GM12874 (cell line): Measurements from ENCODE around the gene PREX1.

Experiments
- TF ChIP-seq, protein P1 (sequence below): IDR thresholded peaks from 2 replicates; pipeline ENCODE4 v1.5.1; 2011; ENCODE audit warnings: low read depth, mild to moderate bottlenecking, control low read depth, low read length, moderate library complexity; ENCODE audit not compliant: insufficient read depth

The PREX1 gene

GRCh38 chr20:48721324-48722001 lies 106.3 kb downstream of the PREX1 start:
- TF ChIP-seq, protein P1, sequence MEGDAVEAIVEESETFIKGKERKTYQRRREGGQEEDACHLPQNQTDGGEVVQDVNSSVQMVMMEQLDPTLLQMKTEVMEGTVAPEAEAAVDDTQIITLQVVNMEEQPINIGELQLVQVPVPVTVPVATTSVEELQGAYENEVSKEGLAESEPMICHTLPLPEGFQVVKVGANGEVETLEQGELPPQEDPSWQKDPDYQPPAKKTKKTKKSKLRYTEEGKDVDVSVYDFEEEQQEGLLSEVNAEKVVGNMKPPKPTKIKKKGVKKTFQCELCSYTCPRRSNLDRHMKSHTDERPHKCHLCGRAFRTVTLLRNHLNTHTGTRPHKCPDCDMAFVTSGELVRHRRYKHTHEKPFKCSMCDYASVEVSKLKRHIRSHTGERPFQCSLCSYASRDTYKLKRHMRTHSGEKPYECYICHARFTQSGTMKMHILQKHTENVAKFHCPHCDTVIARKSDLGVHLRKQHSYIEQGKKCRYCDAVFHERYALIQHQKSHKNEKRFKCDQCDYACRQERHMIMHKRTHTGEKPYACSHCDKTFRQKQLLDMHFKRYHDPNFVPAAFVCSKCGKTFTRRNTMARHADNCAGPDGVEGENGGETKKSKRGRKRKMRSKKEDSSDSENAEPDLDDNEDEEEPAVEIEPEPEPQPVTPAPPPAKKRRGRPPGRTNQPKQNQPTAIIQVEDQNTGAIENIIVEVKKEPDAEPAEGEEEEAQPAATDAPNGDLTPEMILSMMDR = no peak

- TF ChIP-seq, protein P1 = no peak
Measured at GRCh38 chr20:48720256-48720985, 107.4 kb downstream of the PREX1 start.

DNA sequence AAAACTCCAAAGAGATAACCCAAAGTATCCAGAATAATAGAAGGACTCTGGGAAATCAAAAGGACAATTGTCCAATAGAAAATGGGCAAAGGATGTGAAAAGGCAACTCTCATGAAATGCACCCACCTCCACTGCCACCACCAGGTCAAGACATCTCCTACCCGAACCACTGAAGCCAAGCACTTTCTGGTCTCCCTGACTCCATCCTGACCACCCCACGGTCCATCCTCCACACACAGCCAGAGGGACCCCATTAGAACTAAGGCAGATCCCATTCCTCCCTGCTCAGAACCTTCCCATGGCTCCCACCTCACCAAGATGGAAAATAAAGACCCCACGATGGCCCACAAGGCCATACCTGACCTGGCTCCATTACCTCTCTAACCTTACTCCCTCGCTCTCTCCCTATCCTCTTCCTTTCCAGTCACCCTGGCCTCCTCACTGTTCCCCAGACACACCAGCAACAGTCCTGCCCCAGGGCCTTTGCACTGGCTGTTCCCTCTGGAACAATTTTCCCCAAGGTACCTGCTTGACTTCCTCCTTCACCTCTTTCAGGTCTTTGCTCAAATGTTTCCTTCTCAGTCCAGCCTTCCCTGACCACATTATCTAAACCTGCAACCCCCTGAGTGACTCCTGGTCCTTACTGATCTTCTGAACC lies 108.1 kb downstream of the PREX1 start:
- TF ChIP-seq, protein P1 = no peak

DNA sequence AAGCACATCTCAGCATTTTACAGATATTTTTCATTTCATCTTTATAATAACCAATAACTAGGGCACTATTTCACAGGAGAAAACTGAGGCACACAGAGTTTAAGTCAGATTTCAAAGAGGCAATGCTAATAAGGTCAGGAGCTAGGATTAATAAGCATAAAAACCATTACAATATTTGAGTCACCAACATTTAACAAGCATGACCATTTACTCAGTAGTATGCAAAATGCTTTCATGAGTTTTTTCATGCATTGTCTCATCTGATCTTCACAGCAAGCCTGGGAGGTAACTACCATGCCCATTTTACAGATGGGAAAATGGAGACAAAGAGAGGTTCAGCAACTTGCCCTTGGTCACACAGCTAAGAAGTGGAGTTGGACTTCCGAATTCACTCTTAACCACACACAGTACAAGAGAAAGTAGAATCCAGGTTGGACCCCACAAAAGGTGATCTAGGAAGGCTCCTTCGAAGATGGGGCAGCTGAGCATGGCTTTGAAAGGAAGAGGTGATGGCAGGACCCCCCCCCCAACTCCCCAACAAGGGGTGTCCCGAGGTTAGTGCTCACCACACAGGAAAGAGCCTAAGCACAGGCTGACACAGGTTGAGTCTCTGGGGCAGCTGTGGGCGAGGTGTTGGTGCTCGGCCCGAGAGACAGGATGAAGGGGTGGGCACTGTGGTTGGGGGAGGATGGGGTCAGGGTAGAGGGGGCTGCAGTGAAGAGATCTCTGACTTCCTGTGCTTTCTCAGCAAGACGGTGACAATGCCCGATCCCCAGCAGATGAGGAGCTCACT lies 108.8 kb downstream of the PREX1 start:
- TF ChIP-seq, protein P1 = no peak

GRCh38 chr20:48717680-48718223 lies 110.0 kb downstream of the PREX1 start:
- TF ChIP-seq, protein P1 = no peak

GRCh38 chr20:48717095-48717672 lies 110.6 kb downstream of the PREX1 start:
- TF ChIP-seq, protein P1 = no peak
